Measurements from ENCODE around the gene NEK8.

NEK8 gene

GRCh38 chr17:28783161-28783560 lies 54.6 kb downstream of the NEK8 start:
- peaks cover 15% of the 10 kb centered on the region for H3K36me3 ChIP-seq (ENCODE audit: insufficient read depth, low read length)
- no peaks in the 10 kb centered on the region for H3K4me1 ChIP-seq (ENCODE audit: control insufficient read depth, insufficient read depth, low read length, unreplicated experiment)
- H3K4me3 ChIP-seq (ENCODE audit: low read depth, low read length), result no peak overlapping the region
- no peak overlapping the region for H3K27ac ChIP-seq (ENCODE audit: low read depth, low read length)
- no peak overlapping the region for H2AFZ ChIP-seq (ENCODE audit: low read length, unreplicated experiment)
- peaks cover 34% of the 10 kb centered on the region for H3K79me2 ChIP-seq (ENCODE audit: control insufficient read depth, insufficient read depth, low read length, unreplicated experiment)
- H3K27me3 ChIP-seq (ENCODE audit: insufficient read depth, low read length), result no peaks in the 10 kb centered on the region

GRCh38 chr17:28788100-28788499 lies 59.5 kb downstream of the NEK8 start:
- Histone ChIP-seq H3K27me3 (ENCODE audit: insufficient read depth, low read length) (no peaks in the 10 kb centered on the region), H3K27ac (ENCODE audit: low read depth, low read length) (no peak overlapping the region), H3K79me2 (ENCODE audit: control insufficient read depth, insufficient read depth, low read length, unreplicated experiment) (peaks cover 39% of the 10 kb centered on the region), H2AFZ (ENCODE audit: low read length, unreplicated experiment) (no peak overlapping the region), H3K36me3 (ENCODE audit: insufficient read depth, low read length) (no peaks in the 10 kb centered on the region), H3K4me1 (ENCODE audit: control insufficient read depth, insufficient read depth, low read length, unreplicated experiment) (no peaks in the 10 kb centered on the region), H3K4me3 (ENCODE audit: low read depth, low read length) (no peak overlapping the region)

Measured in ACC112 (cell line).